IMR-90 (cell line): Measurements from ENCODE around the gene TRIM25.

Experiments used
- CHD1 ChIP-seq: IDR thresholded peaks from 2 replicates; pipeline ENCODE4 v1.6.1; 2012; ENCODE audit warnings: low read depth, low read length, improper control_type of control experiment
- MAFK ChIP-seq: IDR thresholded peaks from 2 replicates; pipeline ENCODE4 v1.6.1; 2012; ENCODE audit warnings: low read depth, low read length, improper control_type of control experiment
- NFE2L2 ChIP-seq: fragments of 150-350 bp; IDR thresholded peaks from 2 replicates; pipeline ENCODE4 v1.6.1; 2016; ENCODE audit warnings: low read depth, mild to moderate bottlenecking, low read length
- POLR2A ChIP-seq: IDR thresholded peaks from 2 replicates; pipeline ENCODE4 v1.6.1; 2012; ENCODE audit warnings: mild to moderate bottlenecking, low read depth, low read length
- RAD21 ChIP-seq: IDR thresholded peaks from 2 replicates; pipeline ENCODE4 v1.6.1; 2012; ENCODE audit warnings: low read length, improper control_type of control experiment
- RCOR1 ChIP-seq: IDR thresholded peaks from 2 replicates; pipeline ENCODE4 v1.6.1; 2012; ENCODE audit warnings: mild to moderate bottlenecking, low read length, improper control_type of control experiment; ENCODE audit not compliant: insufficient replicate concordance
- RFX5 ChIP-seq: IDR thresholded peaks from 2 replicates; pipeline ENCODE4 v1.8.0; 2012; ENCODE audit warnings: low read depth, mild to moderate bottlenecking, low read length, moderate library complexity
- SMC3 ChIP-seq: fragments of 150-350 bp; IDR thresholded peaks from 2 replicates; pipeline ENCODE4 v1.6.1; 2016; ENCODE audit warnings: low read depth, mild to moderate bottlenecking, antibody characterized with exemption, low read length, moderate library complexity
- TF ChIP-seq, protein P1 (sequence below): conservative IDR thresholded peaks from 2 replicates; pipeline ENCODE4 v1.5.1; 2012; ENCODE audit warnings: mild to moderate bottlenecking, low read depth, low read length, improper control_type of control experiment
- TF ChIP-seq, protein P2 (sequence below): fragments of 150-350 bp; IDR thresholded peaks from 2 replicates; pipeline ENCODE4 v1.6.1; 2017; ENCODE audit warnings: mild to moderate bottlenecking, antibody characterized with exemption, low read length, low read depth
- TF ChIP-seq, protein P3 (sequence below): fragments of 150-350 bp; IDR thresholded peaks from 2 replicates; pipeline ENCODE4 v1.6.1; 2016; ENCODE audit warnings: low read depth, mild to moderate bottlenecking, low read length, moderate library complexity, borderline replicate concordance

DNA sequence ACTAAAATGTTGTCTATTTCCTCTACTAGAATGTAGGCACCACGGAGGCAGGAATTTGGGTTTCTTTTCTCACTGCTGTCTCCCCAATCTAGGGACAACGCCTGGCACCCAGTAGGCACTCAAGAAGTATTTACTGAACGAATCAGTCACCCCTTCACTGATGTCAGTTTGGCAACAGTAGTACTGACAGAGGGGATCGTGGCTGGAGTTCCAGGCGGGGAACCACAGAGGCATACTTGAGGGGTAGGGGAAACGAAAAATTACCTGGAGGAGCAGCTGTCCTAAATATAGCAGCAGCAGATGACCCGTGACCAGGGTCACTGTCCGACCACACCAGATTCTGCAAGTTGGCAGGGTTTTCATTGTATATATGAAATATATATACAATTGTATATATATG, 33.3 kb downstream of the TRIM25 start:
- TF ChIP-seq, protein P1, sequence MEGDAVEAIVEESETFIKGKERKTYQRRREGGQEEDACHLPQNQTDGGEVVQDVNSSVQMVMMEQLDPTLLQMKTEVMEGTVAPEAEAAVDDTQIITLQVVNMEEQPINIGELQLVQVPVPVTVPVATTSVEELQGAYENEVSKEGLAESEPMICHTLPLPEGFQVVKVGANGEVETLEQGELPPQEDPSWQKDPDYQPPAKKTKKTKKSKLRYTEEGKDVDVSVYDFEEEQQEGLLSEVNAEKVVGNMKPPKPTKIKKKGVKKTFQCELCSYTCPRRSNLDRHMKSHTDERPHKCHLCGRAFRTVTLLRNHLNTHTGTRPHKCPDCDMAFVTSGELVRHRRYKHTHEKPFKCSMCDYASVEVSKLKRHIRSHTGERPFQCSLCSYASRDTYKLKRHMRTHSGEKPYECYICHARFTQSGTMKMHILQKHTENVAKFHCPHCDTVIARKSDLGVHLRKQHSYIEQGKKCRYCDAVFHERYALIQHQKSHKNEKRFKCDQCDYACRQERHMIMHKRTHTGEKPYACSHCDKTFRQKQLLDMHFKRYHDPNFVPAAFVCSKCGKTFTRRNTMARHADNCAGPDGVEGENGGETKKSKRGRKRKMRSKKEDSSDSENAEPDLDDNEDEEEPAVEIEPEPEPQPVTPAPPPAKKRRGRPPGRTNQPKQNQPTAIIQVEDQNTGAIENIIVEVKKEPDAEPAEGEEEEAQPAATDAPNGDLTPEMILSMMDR, result no peak
- TF ChIP-seq RCOR1, result no peak
- TF ChIP-seq, protein P2, sequence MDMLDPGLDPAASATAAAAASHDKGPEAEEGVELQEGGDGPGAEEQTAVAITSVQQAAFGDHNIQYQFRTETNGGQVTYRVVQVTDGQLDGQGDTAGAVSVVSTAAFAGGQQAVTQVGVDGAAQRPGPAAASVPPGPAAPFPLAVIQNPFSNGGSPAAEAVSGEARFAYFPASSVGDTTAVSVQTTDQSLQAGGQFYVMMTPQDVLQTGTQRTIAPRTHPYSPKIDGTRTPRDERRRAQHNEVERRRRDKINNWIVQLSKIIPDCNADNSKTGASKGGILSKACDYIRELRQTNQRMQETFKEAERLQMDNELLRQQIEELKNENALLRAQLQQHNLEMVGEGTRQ, result no peak
- no peak for TF ChIP-seq CHD1
- TF ChIP-seq RFX5, result no peak
- no peak for TF ChIP-seq RAD21
- no peak for TF ChIP-seq NFE2L2
- no peak for TF ChIP-seq MAFK
- no peak for TF ChIP-seq POLR2A
- TF ChIP-seq SMC3, result no peak
- TF ChIP-seq, protein P3, sequence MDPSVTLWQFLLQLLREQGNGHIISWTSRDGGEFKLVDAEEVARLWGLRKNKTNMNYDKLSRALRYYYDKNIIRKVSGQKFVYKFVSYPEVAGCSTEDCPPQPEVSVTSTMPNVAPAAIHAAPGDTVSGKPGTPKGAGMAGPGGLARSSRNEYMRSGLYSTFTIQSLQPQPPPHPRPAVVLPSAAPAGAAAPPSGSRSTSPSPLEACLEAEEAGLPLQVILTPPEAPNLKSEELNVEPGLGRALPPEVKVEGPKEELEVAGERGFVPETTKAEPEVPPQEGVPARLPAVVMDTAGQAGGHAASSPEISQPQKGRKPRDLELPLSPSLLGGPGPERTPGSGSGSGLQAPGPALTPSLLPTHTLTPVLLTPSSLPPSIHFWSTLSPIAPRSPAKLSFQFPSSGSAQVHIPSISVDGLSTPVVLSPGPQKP, result no peak
